Naive thymus-derived CD4-positive, alpha-beta T cell (primary cell): Measurements from ENCODE around the gene QRICH2. TPM values are rescaled to one million over a fixed set of nuclear protein-coding genes. Genes with fewer than 3 reads are reported as not detected.
A peak's percentile ranks its signal among the peaks of the same experiment; 100 is the strongest.

Experiments used
- ATAC-seq: fragments of 150-1000 bp; cut with Tn5 transposase; 2 replicates; pipeline ENCODE4 v1.10.0; 2021; ENCODE audit warnings: mild to moderate bottlenecking, moderate library complexity
- CTCF ChIA-PET: fragments of 350-600 bp; sonication (Branson Sonifier 250); formaldehyde crosslinking; loops from one replicate; lab custom pipeline; 2021; ENCODE audit warnings: antibody characterized with exemption; lab: Charles Lee
- POLR2A ChIA-PET: fragments of 350-600 bp; sonication (Branson Sonifier 250); formaldehyde crosslinking; loops from one replicate; lab custom pipeline; 2021; ENCODE audit warnings: antibody characterized with exemption, inconsistent platforms; lab: Charles Lee
- DNase-seq, 9 donors: peaks; one replicate each; pipeline versions ENCODE4 v3.0.0 to v3.0.0-alpha.2; 2020 to 2022; ENCODE audit warnings: mixed read lengths in 1 of 9
- H3K27ac ChIP-seq: one replicate; pipeline ENCODE4 v1.7.0; 2013; ENCODE audit warnings: mild to moderate bottlenecking, low read depth, low read length, moderate library complexity
- H3K27me3 ChIP-seq, 2 donors: one replicate each; pipeline ENCODE4 v1.7.0; 2013; ENCODE audit warnings: low read length in 2 of 2, mild to moderate bottlenecking in 2 of 2, moderate library complexity in 2 of 2; ENCODE audit not compliant: control insufficient read depth in 2 of 2, insufficient read depth in 2 of 2
- H3K36me3 ChIP-seq, 3 experiments: 1 replicate in 2 of 3; 2 replicates in 1 of 3; pipeline ENCODE4 v1.7.0; 2013; ENCODE audit warnings: low read length in 3 of 3, mild to moderate bottlenecking in 3 of 3, moderate library complexity in 1 of 3; ENCODE audit not compliant: insufficient read depth in 3 of 3, control insufficient read depth in 2 of 3
- H3K4me1 ChIP-seq, 2 donors: one replicate each; pipeline ENCODE4 v1.7.0; 2013; ENCODE audit warnings: low read length in 2 of 2, mild to moderate bottlenecking in 2 of 2, moderate library complexity in 1 of 2; ENCODE audit not compliant: control insufficient read depth in 2 of 2, insufficient read depth in 2 of 2
- H3K4me3 ChIP-seq: 2 replicates; pipeline ENCODE4 v1.7.0; 2013; ENCODE audit warnings: mild to moderate bottlenecking, low read length
- H3K9me3 ChIP-seq, 3 experiments: 1 replicate in 2 of 3; 2 replicates in 1 of 3; pipeline ENCODE4 v1.7.0; 2013; ENCODE audit warnings: low read length in 3 of 3; ENCODE audit not compliant: control insufficient read depth in 2 of 3
- H3K27ac Mint-ChIP-seq, 9 donors: one replicate each; pipeline ENCODE4 v1.8.0; 2020 to 2022; ENCODE audit warnings: mixed read lengths in 9 of 9, mild to moderate bottlenecking in 8 of 9, moderate library complexity in 5 of 9, inconsistent platforms in 2 of 9
- H3K27me3 Mint-ChIP-seq, 5 donors: one replicate each; pipeline ENCODE4 v1.8.0; 2021 to 2022; ENCODE audit warnings: mixed read lengths in 5 of 5, mild to moderate bottlenecking in 1 of 5
- H3K36me3 Mint-ChIP-seq, 5 donors: one replicate each; pipeline ENCODE4 v1.8.0; 2020 to 2022; ENCODE audit warnings: mixed read lengths in 5 of 5, mild to moderate bottlenecking in 3 of 5, inconsistent platforms in 1 of 5
- H3K4me1 Mint-ChIP-seq, 7 donors: one replicate each; pipeline ENCODE4 v1.8.0; 2020 to 2022; ENCODE audit warnings: mixed read lengths in 7 of 7, mild to moderate bottlenecking in 3 of 7, inconsistent platforms in 1 of 7
- H3K4me3 Mint-ChIP-seq, 10 donors: one replicate each; pipeline ENCODE4 v1.8.0; 2020 to 2022; ENCODE audit warnings: mild to moderate bottlenecking in 10 of 10, mixed read lengths in 10 of 10, moderate library complexity in 6 of 10, inconsistent platforms in 2 of 10
- H3K9me3 Mint-ChIP-seq, 11 donors: one replicate each; pipeline ENCODE4 v1.8.0; 2020 to 2022; ENCODE audit warnings: mixed read lengths in 11 of 11, mild to moderate bottlenecking in 4 of 11, inconsistent platforms in 1 of 11, moderate library complexity in 1 of 11
- intact Hi-C, 2 donors: fragments of 100-400 bp; cut with micrococcal nuclease; formaldehyde crosslinking; loops; one replicate each; pipeline ENCODE4 v1.15.1; 2023
- polyA plus RNA-seq, 2 donors: library from polyadenylated mRNA; unstranded; fragments of 300-500 nt; fragmentation: Illumina TruSeq; gene quantifications; one replicate each; pipeline ENCODE4 v1.2.3, GENCODE V29; 2021
- total RNA-seq, 6 experiments: library from RNA in 5 of 6; stranded (reverse) in 5 of 6; gene quantifications; 1 replicate in 5 of 6; 2 replicates in 1 of 6; pipeline ENCODE4 v1.2.3 and lab custom pipeline; 2021 to 2026

QRICH2 gene
- total and polyA plus RNA-seq, 7 experiments from 2014 or later, result 0.09 to 6.8 (median 3.3) TPM

GRCh38 chr17:76239538-76240274 is 68.4 kb downstream of the QRICH2 start:
- Histone ChIP-seq H3K4me3 (peak overlapping the region; percentile 54), H3K9me3 (no peaks in the 10 kb centered on the region), H3K36me3 (no peaks in the 10 kb centered on the region), H3K27ac (peak overlapping the region; percentile 78), H3K4me1 (peaks cover 9 to 39% of the 10 kb centered on the region in 2 donors), H3K27me3 (no peaks in the 10 kb centered on the region)
- ChIA-PET CTCF (no interaction called here), POLR2A (interaction anchor here (1.1 to 10.1 kb wide), 12 partner anchors 10 to 88 kb away, joined by 3 to 375 read pairs (median 13); partner anchors contain the start of gene UBALD2)
- peaks cover 0 to 4% (median 0%) of the 10 kb centered on the region in 5 donors for H3K27me3 Mint-ChIP-seq
- peaks cover 27 to 74% (median 69%) of the 10 kb centered on the region in 7 donors for H3K4me1 Mint-ChIP-seq
- intact Hi-C loops, result loop anchor here (1.0 to 5.0 kb wide), 4 partner anchors 21 to 47 kb away; no protein-coding TSS in a partner anchor
- H3K36me3 Mint-ChIP-seq, result peaks cover 0 to 30% (median 3%) of the 10 kb centered on the region in 5 donors
- peaks cover 0 to 3% (median 0%) of the 10 kb centered on the region in 11 donors for H3K9me3 Mint-ChIP-seq
- H3K27ac Mint-ChIP-seq, result peak overlapping the region; percentile 79 to 92 (median 88)
- DNase-seq (peak in 3 of 9 donors; percentile 13 to 38 (median 17)), ATAC-seq (no peak)
- peak overlapping the region; percentile 84 to 96 (median 88) for H3K4me3 Mint-ChIP-seq

GRCh38 chr17:76238847-76239537 is 69.1 kb downstream of the QRICH2 start:
- Histone ChIP-seq H3K4me1 (peaks cover 12 to 32% of the 10 kb centered on the region in 2 donors), H3K27ac (peak overlapping the region; percentile 78), H3K4me3 (no peak overlapping the region), H3K27me3 (no peaks in the 10 kb centered on the region), H3K9me3 (no peaks in the 10 kb centered on the region), H3K36me3 (no peaks in the 10 kb centered on the region)
- H3K4me1 Mint-ChIP-seq, result peaks cover 23 to 73% (median 69%) of the 10 kb centered on the region in 7 donors
- peak overlapping the region; percentile 79 to 92 (median 88) for H3K27ac Mint-ChIP-seq
- peaks cover 0 to 4% (median 0%) of the 10 kb centered on the region in 5 donors for H3K27me3 Mint-ChIP-seq
- ChIA-PET POLR2A (interaction anchor here (0.6 to 3.8 kb wide), 20 partner anchors 8 to 108 kb away, joined by 3 to 26 read pairs (median 8); partner anchors contain the start of gene UBALD2), CTCF (interaction anchor here (0.8 to 2.6 kb wide), 6 partner anchors 40 to 116 kb away, joined by 3 to 11 read pairs (median 3); no protein-coding TSS in a partner anchor)
- H3K36me3 Mint-ChIP-seq, result peaks cover 0 to 33% (median 4%) of the 10 kb centered on the region in 5 donors
- peak overlapping the region; percentile 84 to 96 (median 88) for H3K4me3 Mint-ChIP-seq
- ATAC-seq (no peak), DNase-seq (no peak)
- H3K9me3 Mint-ChIP-seq, result peaks cover 0 to 3% (median 0%) of the 10 kb centered on the region in 11 donors
- intact Hi-C loops, result loop anchor here (2.0 to 5.0 kb wide), 3 partner anchors 20 to 46 kb away; no protein-coding TSS in a partner anchor

GRCh38 chr17:76237859-76238313 is 70.2 kb downstream of the QRICH2 start:
- H3K9me3 Mint-ChIP-seq, result peaks cover 0 to 3% (median 0%) of the 10 kb centered on the region in 11 donors
- peak overlapping the region; percentile 15 for H3K27ac ChIP-seq
- H3K27me3 ChIP-seq, result no peaks in the 10 kb centered on the region
- peak overlapping the region; percentile 84 to 96 (median 88) for H3K4me3 Mint-ChIP-seq
- intact Hi-C loops, result loop anchor here (2.0 to 5.0 kb wide), 3 partner anchors 19 to 45 kb away; no protein-coding TSS in a partner anchor
- H3K4me3 ChIP-seq, result no peak overlapping the region
- peak in 1 of 9 donors; percentile 17 for DNase-seq
- no peaks in the 10 kb centered on the region for H3K9me3 ChIP-seq
- H3K27me3 Mint-ChIP-seq, result peaks cover 0 to 4% (median 0%) of the 10 kb centered on the region in 5 donors
- peak overlapping the region; percentile 65 to 88 (median 82) for H3K27ac Mint-ChIP-seq
- no peaks in the 10 kb centered on the region for H3K36me3 ChIP-seq
- POLR2A ChIA-PET, result interaction anchor here (0.6 to 3.8 kb wide), 24 partner anchors 9 to 433 kb away, joined by 3 to 26 read pairs (median 6); partner anchors contain the start of gene UBALD2
- peaks cover 0 to 33% (median 4%) of the 10 kb centered on the region in 5 donors for H3K36me3 Mint-ChIP-seq
- H3K4me1 Mint-ChIP-seq, result peaks cover 26 to 71% (median 66%) of the 10 kb centered on the region in 7 donors
- CTCF ChIA-PET, result interaction anchor here (0.6 to 2.6 kb wide), 11 partner anchors 26 to 117 kb away, joined by 3 to 11 read pairs (median 3); no protein-coding TSS in a partner anchor
- H3K4me1 ChIP-seq, result peaks cover 12 to 22% of the 10 kb centered on the region in 2 donors
- ATAC-seq, result no peak

- ATAC-seq (no peak), DNase-seq (no peak)
- CTCF ChIA-PET, result interaction anchor here (2.6 kb wide), 1 partner anchor 43 kb away, joined by 11 read pairs; no protein-coding TSS in a partner anchor
- Histone ChIP-seq H3K27me3 (no peaks in the 10 kb centered on the region), H3K27ac (no peak overlapping the region), H3K4me1 (peaks cover 11 to 14% of the 10 kb centered on the region in 2 donors), H3K4me3 (no peak overlapping the region), H3K36me3 (no peaks in the 10 kb centered on the region), H3K9me3 (no peaks in the 10 kb centered on the region)
- Mint-ChIP-seq H3K36me3 (peaks cover 0 to 40% (median 7%) of the 10 kb centered on the region in 5 donors), H3K4me1 (peaks cover 31 to 71% (median 61%) of the 10 kb centered on the region in 7 donors), H3K9me3 (peaks cover 0 to 2% (median 0%) of the 10 kb centered on the region in 11 donors), H3K27ac (peak overlapping the region in 6 of 9 donors; percentile 20 to 75 (median 56)), H3K27me3 (peaks cover 0 to 4% (median 0%) of the 10 kb centered on the region in 5 donors), H3K4me3 (no peak overlapping the region)
- POLR2A ChIA-PET, result interaction anchor here (0.8 to 3.8 kb wide), 8 partner anchors 10 to 44 kb away, joined by 3 to 26 read pairs (median 16); partner anchors contain the start of gene UBALD2
- intact Hi-C loops, result loop anchor here in 1 of 2 donors (5.0 kb wide), 1 partner anchor 36 kb away; no protein-coding TSS in a partner anchor
Measured at GRCh38 chr17:76236603-76237002, 71.5 kb downstream of the QRICH2 start.

GRCh38 chr17:76235883-76236282 is 72.2 kb downstream of the QRICH2 start:
- no peaks in the 10 kb centered on the region for H3K27me3 ChIP-seq
- no peak overlapping the region for H3K27ac ChIP-seq
- peaks cover 0 to under 1% (median 0%) of the 10 kb centered on the region in 5 donors for H3K27me3 Mint-ChIP-seq
- H3K4me1 ChIP-seq, result peaks cover 4 to 6% of the 10 kb centered on the region in 2 donors
- intact Hi-C loops, result loop anchor here in 1 of 2 donors (5.0 kb wide), 1 partner anchor 36 kb away; no protein-coding TSS in a partner anchor
- ATAC-seq (no peak), DNase-seq (no peak)
- peak overlapping the region in 4 of 9 donors; percentile 26 to 75 (median 50) for H3K27ac Mint-ChIP-seq
- peaks cover 0 to 2% (median 0%) of the 10 kb centered on the region in 11 donors for H3K9me3 Mint-ChIP-seq
- H3K9me3 ChIP-seq, result no peaks in the 10 kb centered on the region
- H3K4me3 Mint-ChIP-seq, result no peak overlapping the region
- H3K36me3 ChIP-seq, result no peaks in the 10 kb centered on the region
- no peak overlapping the region for H3K4me3 ChIP-seq
- POLR2A ChIA-PET, result interaction anchor here (0.6 to 3.8 kb wide), 5 partner anchors 11 to 301 kb away, joined by 3 to 25 read pairs (median 6); no protein-coding TSS in a partner anchor
- H3K36me3 Mint-ChIP-seq, result peaks cover 0 to 38% (median 8%) of the 10 kb centered on the region in 5 donors
- CTCF ChIA-PET, result interaction anchor here (1.0 kb wide), 1 partner anchor 18 kb away, joined by 3 read pairs; no protein-coding TSS in a partner anchor
- H3K4me1 Mint-ChIP-seq, result peaks cover 25 to 70% (median 58%) of the 10 kb centered on the region in 7 donors
